ENCODE results near the gene AGPAT3.

The AGPAT3 gene

DNA sequence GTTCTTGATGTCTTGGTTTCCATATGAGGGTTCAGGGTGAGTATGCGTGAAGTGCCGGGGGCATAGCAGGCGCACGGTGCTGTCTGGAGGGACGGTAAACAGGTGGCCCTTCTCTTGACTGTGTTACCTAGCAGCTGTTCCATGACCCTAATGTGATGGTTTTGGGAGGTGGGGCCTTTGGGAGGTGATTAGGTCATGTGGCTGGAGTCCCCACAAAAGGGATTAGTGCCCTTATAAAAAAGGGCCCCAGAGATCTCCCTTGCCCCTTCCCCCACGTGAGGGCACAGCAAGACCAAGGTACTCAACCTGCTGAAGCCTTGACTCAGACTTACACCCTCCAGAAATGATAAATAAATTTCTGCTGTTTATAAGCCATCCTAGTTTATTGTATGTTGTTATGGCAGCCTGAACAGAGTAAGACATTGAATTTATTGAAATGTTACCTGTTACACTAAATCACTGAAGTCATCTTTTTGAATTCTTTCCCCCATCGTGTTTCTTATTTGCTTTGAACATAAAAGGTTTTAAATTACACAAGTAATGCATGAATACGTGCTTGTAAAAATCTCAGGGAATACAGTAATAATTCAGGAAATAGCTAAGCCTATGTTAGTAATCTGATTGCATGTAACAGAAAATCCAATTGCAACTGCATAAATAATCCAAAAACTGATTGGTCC lies 162.7 kb downstream of the AGPAT3 start:
- Histone ChIP-seq H3F3A (ENCODE audit: control insufficient read depth, insufficient read depth) (no peaks in the 10 kb centered on the region), H3K9me3 (ENCODE audit: control insufficient read depth, insufficient read depth, low read length) (no peaks in the 10 kb centered on the region), H4K20me1 (ENCODE audit: control insufficient read depth, insufficient read depth, low read depth, low read length) (peaks cover 23% of the 10 kb centered on the region; the same call in 1 of the 2 replicates), H3K4me2 (ENCODE audit: low read length) (no peak overlapping the region), H3K4me1 (ENCODE audit: control insufficient read depth, low read length) (peaks cover 11% of the 10 kb centered on the region; the same call in 1 of the 2 replicates), H3K27me3 (ENCODE audit: control insufficient read depth, low read length) (no peaks in the 10 kb centered on the region), H3K4me3 (ENCODE audit: low read length) (no peak overlapping the region), H3K9me2 (replicated peaks; ENCODE audit: control insufficient read depth, low read length) (no peaks in the 10 kb centered on the region), H3K27ac (ENCODE audit: low read depth, low read length) (no peak overlapping the region), H3K79me2 (ENCODE audit: control insufficient read depth, low read length) (peaks cover 98% of the 10 kb centered on the region), H3K36me3 (ENCODE audit: control insufficient read depth, low read length) (peaks cover 4% of the 10 kb centered on the region)
- TF ChIP-seq EZH2phosphoT487 (IDR thresholded peaks at IDR 0.05; ENCODE audit: borderline replicate concordance, low read length), result no peak
- TF ChIP-seq, protein P1, sequence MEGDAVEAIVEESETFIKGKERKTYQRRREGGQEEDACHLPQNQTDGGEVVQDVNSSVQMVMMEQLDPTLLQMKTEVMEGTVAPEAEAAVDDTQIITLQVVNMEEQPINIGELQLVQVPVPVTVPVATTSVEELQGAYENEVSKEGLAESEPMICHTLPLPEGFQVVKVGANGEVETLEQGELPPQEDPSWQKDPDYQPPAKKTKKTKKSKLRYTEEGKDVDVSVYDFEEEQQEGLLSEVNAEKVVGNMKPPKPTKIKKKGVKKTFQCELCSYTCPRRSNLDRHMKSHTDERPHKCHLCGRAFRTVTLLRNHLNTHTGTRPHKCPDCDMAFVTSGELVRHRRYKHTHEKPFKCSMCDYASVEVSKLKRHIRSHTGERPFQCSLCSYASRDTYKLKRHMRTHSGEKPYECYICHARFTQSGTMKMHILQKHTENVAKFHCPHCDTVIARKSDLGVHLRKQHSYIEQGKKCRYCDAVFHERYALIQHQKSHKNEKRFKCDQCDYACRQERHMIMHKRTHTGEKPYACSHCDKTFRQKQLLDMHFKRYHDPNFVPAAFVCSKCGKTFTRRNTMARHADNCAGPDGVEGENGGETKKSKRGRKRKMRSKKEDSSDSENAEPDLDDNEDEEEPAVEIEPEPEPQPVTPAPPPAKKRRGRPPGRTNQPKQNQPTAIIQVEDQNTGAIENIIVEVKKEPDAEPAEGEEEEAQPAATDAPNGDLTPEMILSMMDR (IDR thresholded peaks at IDR 0.05; ENCODE audit: low read depth, low read length, poor library complexity, severe bottlenecking), result no peak

DNA sequence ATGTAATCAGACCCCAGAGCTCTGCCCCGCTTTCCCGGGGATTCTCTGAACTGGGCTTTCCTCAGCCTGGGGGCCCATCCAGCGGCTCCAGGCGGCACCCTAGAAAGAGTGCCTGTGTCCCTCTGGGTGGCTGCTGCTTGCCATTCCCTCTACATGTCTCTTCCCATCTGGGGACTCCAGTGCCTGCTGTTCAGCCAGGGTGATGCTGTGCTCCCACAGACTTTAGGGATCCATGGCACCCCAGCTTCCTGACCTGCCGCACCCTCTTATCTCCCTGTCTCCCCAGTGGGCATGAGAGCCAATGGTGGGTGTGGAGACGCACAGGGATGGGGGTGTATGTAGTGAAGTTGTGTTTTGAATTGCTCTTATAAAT lies 163.2 kb downstream of the AGPAT3 start:
- no peak overlapping the region for H3K27ac ChIP-seq (ENCODE audit: low read depth, low read length)
- TF ChIP-seq EZH2phosphoT487 (IDR thresholded peaks at IDR 0.05; ENCODE audit: borderline replicate concordance, low read length), result no peak
- TF ChIP-seq, protein P1 (IDR thresholded peaks at IDR 0.05; ENCODE audit: low read depth, low read length, poor library complexity, severe bottlenecking), result no peak
- H4K20me1 ChIP-seq (ENCODE audit: control insufficient read depth, insufficient read depth, low read depth, low read length), result peaks cover 21% of the 10 kb centered on the region; the same call in 1 of the 2 replicates

DNA sequence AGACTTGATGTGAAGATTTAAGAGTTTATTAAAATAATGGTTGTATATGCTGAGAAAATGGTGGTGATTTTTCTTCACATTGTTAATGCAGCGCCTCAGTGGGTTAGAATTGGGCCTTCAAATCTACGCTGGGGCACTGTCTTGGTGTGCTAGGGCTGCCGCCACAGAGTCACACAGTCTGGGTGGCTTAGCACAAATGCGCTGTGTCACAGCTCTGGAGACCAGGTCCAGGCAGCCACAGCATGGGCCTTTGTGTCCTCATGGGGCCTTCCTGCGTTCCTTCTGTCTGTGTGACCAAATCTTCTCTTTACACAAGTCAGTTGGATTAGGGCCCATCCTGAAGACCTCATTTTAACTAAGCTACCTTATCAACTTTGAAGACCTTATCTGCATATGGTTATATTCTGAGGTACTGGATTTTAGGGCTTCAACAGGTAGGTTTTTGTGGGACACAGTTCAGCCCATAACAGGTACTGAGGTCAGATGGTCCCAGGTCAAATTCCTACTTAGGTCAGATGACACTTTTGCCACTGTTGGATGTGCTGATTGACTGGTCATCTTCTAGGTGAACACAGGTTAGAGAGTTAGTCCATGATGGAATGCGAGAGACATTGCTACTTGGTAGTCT lies 164.6 kb downstream of the AGPAT3 start:
- H3K9me2 ChIP-seq (replicated peaks; ENCODE audit: control insufficient read depth, low read length), result no peaks in the 10 kb centered on the region
- H3K79me2 ChIP-seq (ENCODE audit: control insufficient read depth, low read length), result peaks cover 79% of the 10 kb centered on the region
- H4K20me1 ChIP-seq (ENCODE audit: control insufficient read depth, insufficient read depth, low read depth, low read length), result peaks cover 13% of the 10 kb centered on the region; the same call in 1 of the 2 replicates
- H3K27ac ChIP-seq (ENCODE audit: low read depth, low read length), result no peak overlapping the region
- no peak for TF ChIP-seq EZH2phosphoT487 (IDR thresholded peaks at IDR 0.05; ENCODE audit: borderline replicate concordance, low read length)
- TF ChIP-seq, protein P1 (IDR thresholded peaks at IDR 0.05; ENCODE audit: low read depth, low read length, poor library complexity, severe bottlenecking), result no peak
- H3F3A ChIP-seq (ENCODE audit: control insufficient read depth, insufficient read depth), result no peaks in the 10 kb centered on the region
- peaks cover 8% of the 10 kb centered on the region; the same call in 1 of the 2 replicates for H3K4me1 ChIP-seq (ENCODE audit: control insufficient read depth, low read length)
- H3K4me2 ChIP-seq (ENCODE audit: low read length), result no peak overlapping the region
- no peaks in the 10 kb centered on the region for H3K9me3 ChIP-seq (ENCODE audit: control insufficient read depth, insufficient read depth, low read length)
- H3K27me3 ChIP-seq (ENCODE audit: control insufficient read depth, low read length), result no peaks in the 10 kb centered on the region
- peaks cover 20% of the 10 kb centered on the region for H3K36me3 ChIP-seq (ENCODE audit: control insufficient read depth, low read length)
- H3K4me3 ChIP-seq (ENCODE audit: low read length), result no peak overlapping the region

More for the DNA sequence above, 163.2 kb downstream of the AGPAT3 start:
- H3K9me2 ChIP-seq (replicated peaks; ENCODE audit: control insufficient read depth, low read length), result no peaks in the 10 kb centered on the region
- H3K36me3 ChIP-seq (ENCODE audit: control insufficient read depth, low read length), result peaks cover 10% of the 10 kb centered on the region
- H3K4me2 ChIP-seq (ENCODE audit: low read length), result no peak overlapping the region
- H3F3A ChIP-seq (ENCODE audit: control insufficient read depth, insufficient read depth), result no peaks in the 10 kb centered on the region
- H3K79me2 ChIP-seq (ENCODE audit: control insufficient read depth, low read length), result peaks cover 92% of the 10 kb centered on the region
- H3K4me1 ChIP-seq (ENCODE audit: control insufficient read depth, low read length), result peaks cover 11% of the 10 kb centered on the region; the same call in 1 of the 2 replicates
- no peak overlapping the region for H3K4me3 ChIP-seq (ENCODE audit: low read length)
- no peaks in the 10 kb centered on the region for H3K27me3 ChIP-seq (ENCODE audit: control insufficient read depth, low read length)
- H3K9me3 ChIP-seq (ENCODE audit: control insufficient read depth, insufficient read depth, low read length), result no peaks in the 10 kb centered on the region
